Gastrocnemius medialis (tissue), 4 donors: ENCODE measurements around the gene UBE2V1.

Source experiments
- POLR2A ChIP-seq, 2 donors: fragments of 450-650 bp; IDR thresholded peaks; one replicate each; pipeline ENCODE4 v1.6.1; 2017; ENCODE audit warnings: antibody characterized with exemption in 2 of 2, mild to moderate bottlenecking in 2 of 2, moderate library complexity in 2 of 2
- TF ChIP-seq, protein P1 (sequence below), 5 experiments: fragments of 450-650 bp in 3 of 5; fragments of 200-600 bp in 2 of 5; sonication (generic) in 2 of 5; IDR thresholded peaks in 4 of 5; conservative IDR thresholded peaks in 1 of 5; 1 replicate in 4 of 5; 2 replicates in 1 of 5; pipeline ENCODE4 v1.5.1; 2016 to 2019; ENCODE audit warnings: antibody characterized with exemption in 5 of 5, mild to moderate bottlenecking in 3 of 5, moderate library complexity in 3 of 5

DNA sequence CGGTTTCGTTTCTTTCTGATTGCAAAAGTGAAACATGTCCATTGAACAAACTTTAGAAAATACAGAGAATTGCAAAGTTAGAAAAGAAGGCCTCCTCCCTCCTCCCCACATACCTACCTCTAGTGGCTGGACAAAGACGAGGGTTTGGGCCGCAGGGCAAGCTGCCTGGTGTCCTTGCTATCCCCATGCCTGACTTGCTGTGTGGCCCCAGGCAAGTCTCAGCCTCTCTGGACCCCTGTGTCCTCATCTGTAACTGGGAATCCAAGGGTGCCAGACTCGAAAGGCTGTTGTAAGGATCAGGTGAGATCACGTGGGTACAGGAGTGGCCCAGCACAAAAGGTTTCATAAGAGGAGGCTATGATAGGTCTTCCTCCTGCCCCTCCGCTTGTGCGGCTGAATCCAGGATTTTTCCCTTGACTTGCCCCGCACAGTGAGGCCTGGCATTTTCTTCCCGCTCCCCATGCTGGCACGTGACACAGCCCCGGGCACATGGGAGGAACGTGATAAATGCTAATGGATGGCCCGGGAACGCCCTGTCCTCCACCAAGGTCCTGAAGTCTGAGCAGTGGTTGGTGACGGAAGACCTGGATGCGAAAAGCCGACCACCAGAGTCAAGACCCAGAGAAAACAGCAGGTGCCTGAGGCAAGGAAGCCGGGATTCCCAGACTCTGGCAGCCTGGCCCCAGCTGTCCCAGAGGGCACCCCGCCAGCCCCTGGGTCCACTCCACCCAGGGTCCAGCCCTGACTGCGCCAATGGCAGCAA is 55.8 kb downstream of the UBE2V1 start:
- no peak for TF ChIP-seq POLR2A (IDR thresholded peaks at IDR 0.05)
- TF ChIP-seq, protein P1, sequence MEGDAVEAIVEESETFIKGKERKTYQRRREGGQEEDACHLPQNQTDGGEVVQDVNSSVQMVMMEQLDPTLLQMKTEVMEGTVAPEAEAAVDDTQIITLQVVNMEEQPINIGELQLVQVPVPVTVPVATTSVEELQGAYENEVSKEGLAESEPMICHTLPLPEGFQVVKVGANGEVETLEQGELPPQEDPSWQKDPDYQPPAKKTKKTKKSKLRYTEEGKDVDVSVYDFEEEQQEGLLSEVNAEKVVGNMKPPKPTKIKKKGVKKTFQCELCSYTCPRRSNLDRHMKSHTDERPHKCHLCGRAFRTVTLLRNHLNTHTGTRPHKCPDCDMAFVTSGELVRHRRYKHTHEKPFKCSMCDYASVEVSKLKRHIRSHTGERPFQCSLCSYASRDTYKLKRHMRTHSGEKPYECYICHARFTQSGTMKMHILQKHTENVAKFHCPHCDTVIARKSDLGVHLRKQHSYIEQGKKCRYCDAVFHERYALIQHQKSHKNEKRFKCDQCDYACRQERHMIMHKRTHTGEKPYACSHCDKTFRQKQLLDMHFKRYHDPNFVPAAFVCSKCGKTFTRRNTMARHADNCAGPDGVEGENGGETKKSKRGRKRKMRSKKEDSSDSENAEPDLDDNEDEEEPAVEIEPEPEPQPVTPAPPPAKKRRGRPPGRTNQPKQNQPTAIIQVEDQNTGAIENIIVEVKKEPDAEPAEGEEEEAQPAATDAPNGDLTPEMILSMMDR (IDR thresholded peaks at IDR 0.05 in 4 of 5, conservative IDR thresholded peaks at IDR 0.05 in 1 of 5), result no peak
